C4-2B (cell line): Measurements from ENCODE around the gene MPDU1.
"Not testable (repeated sequence)": the region's sequence is repeated elsewhere in the genome, so short reads cannot be mapped to it uniquely, and the experiment has no call there.

ENCODE experiments used
- H3K27ac ChIP-seq: fragments of 450-650 bp; 2 replicates; pipeline ENCODE4 v1.5.1; 2017
- CTCF ChIP-seq: fragments of 450-650 bp; conservative IDR thresholded peaks from 2 replicates; pipeline ENCODE4 v1.5.1; 2017; ENCODE audit warnings: mild to moderate bottlenecking
- ZFX ChIP-seq: fragments of 450-650 bp; IDR thresholded peaks from 2 replicates; pipeline ENCODE4 v1.6.1; 2017

Gene MPDU1

GRCh38 chr17:7589204-7589868 lies 5.7 kb downstream of the MPDU1 start:
- TF ChIP-seq ZFX (no peak), CTCF (no peak)
- H3K27ac ChIP-seq: no peak overlapping the region

- TF ChIP-seq CTCF (no peak), ZFX (no peak)
- no peak within 1 kb of the TSS for H3K27ac ChIP-seq
Observed at GRCh38 chr17:7589891-7590691, 6.4 kb downstream of the MPDU1 start, which contains the start of gene SOX15. TSS of gene SOX15 (minus strand) at chr17:7590094. CDS start at chr17:7589676, 418 bp downstream.

- H3K27ac ChIP-seq: no peak overlapping the region
- no peak for TF ChIP-seq ZFX
- no peak for TF ChIP-seq CTCF
Observed at GRCh38 chr17:7590743-7591142, 7.1 kb downstream of the MPDU1 start.

- H3K27ac ChIP-seq: no peak overlapping the region
- TF ChIP-seq ZFX (no peak), CTCF (no peak)
Observed at GRCh38 chr17:7591596-7591995, 7.9 kb downstream of the MPDU1 start.

GRCh38 chr17:7592422-7593021 lies 8.9 kb downstream of the MPDU1 start:
- TF ChIP-seq CTCF (no peak), ZFX (no peak)
- H3K27ac ChIP-seq: no peak overlapping the region

- no peak for TF ChIP-seq CTCF
- TF ChIP-seq ZFX: no peak
- H3K27ac ChIP-seq: no peak overlapping the region
Observed at GRCh38 chr17:7593296-7593695, 9.6 kb downstream of the MPDU1 start.

GRCh38 chr17:7597561-7597960 lies 13.9 kb downstream of the MPDU1 start:
- not testable (repeated sequence) for H3K27ac ChIP-seq
